DMS 273 treated with DMSO at 0.1 percent for 48 hours (cell line): ENCODE data around the gene DIO2.

Source experiments
- DNase-seq: peaks from one replicate; lab custom pipeline; 2025; lab: John Stamatoyannopoulos, UW

DIO2 gene

GRCh38 chr14:80167793-80168448 is 43.4 kb downstream of the DIO2 start:
- DNase-seq = no peak

GRCh38 chr14:80164991-80165721 is 46.1 kb downstream of the DIO2 start:
- DNase-seq = no peak

DNA sequence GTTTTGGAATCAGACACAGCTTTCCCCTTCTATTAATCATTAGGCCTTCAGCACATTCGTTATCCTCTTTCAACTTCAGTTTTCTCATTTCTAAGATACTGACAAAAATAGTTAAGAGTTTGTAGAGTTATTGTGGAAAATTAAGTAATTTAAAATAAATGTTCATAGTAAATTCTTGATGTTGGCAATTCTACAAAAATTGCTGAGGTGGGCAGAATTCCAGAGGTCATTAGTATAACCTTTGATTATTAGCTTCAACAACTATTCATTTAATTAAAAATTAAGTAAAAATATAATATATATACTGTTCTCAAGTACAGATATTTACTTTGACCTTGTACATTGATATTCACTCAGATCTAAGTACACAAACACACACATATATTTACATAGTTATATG is 58.5 kb downstream of the DIO2 start:
- no peak for DNase-seq

- DNase-seq = no peak
Measured at GRCh38 chr14:80152166-80152565, 59.1 kb downstream of the DIO2 start.

DNA sequence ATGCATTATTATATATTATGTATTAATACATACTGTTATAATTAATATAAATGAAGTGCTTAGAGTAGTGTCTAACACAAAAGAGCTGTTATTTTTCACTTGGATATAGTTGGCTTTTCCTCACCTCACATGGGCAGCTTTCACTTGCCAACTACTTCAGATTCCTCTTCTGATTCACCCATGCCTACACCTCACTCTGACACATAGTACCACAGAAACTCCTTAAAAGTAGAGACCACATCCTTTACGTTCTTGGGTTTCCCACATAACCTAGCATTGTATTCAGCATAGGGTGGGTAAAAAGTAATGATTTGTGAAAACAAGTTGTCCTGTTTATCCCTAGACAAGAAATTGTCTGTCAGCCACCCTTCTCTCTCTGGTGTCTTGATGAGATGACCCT is 61.0 kb downstream of the DIO2 start:
- DNase-seq = no peak
